Neural cell (in vitro differentiated cells): ENCODE data around the gene OMG. TPM values are rescaled to one million over a fixed set of nuclear protein-coding genes. Genes with fewer than 3 reads are reported as not detected.
"Not testable (repeated sequence)": the region's sequence is repeated elsewhere in the genome, so short reads cannot be mapped to it uniquely, and the experiment has no call there.

Experiments used
- H2AFZ ChIP-seq: fragments of 200-600, 300-800 bp; sonication (generic), shearing (Covaris generic); 2 replicates; pipeline ENCODE4 v1.6.0; 2014; ENCODE audit warnings: low read depth, mild to moderate bottlenecking, antibody characterized with exemption, low read length, moderate library complexity
- H3F3A ChIP-seq: fragments of 200-600 bp; shearing (Covaris generic); 2 replicates; pipeline ENCODE4 v1.6.1; 2016; ENCODE audit warnings: mild to moderate bottlenecking, moderate library complexity, mixed read lengths, antibody characterized with exemption, low read length; ENCODE audit not compliant: insufficient read depth, poor library complexity, severe bottlenecking
- H3K27ac ChIP-seq: fragments of 200-600, 300-800 bp; sonication (generic), shearing (Covaris generic); 2 replicates; pipeline ENCODE4 v1.5.1; 2014; ENCODE audit warnings: mild to moderate bottlenecking, low read length, moderate library complexity
- H3K27me3 ChIP-seq: fragments of 300-800, 200-600 bp; sonication (generic), shearing (Covaris generic); 2 replicates; pipeline ENCODE4 v1.6.0; 2014; ENCODE audit warnings: mild to moderate bottlenecking, low read depth, low read length, moderate library complexity; ENCODE audit not compliant: insufficient read depth
- H3K36me3 ChIP-seq: fragments of 300-800, 200-600 bp; sonication (generic), shearing (Covaris generic); 2 replicates; pipeline ENCODE4 v1.5.1; 2014; ENCODE audit warnings: mild to moderate bottlenecking, antibody characterized with exemption, low read length, moderate library complexity; ENCODE audit not compliant: insufficient read depth
- H3K4me2 ChIP-seq: fragments of 300-800, 200-600 bp; sonication (generic), shearing (Covaris generic); 2 replicates; pipeline ENCODE4 v1.6.0; 2014; ENCODE audit warnings: mild to moderate bottlenecking, low read length
- H3K4me3 ChIP-seq: fragments of 300-800, 200-600 bp; sonication (generic), shearing (Covaris generic); 2 replicates; pipeline ENCODE4 v1.5.1; 2014; ENCODE audit warnings: mild to moderate bottlenecking, low read length, moderate library complexity
- H3K79me2 ChIP-seq: fragments of 200-600 bp; shearing (Covaris generic); replicated peaks from 2 replicates; pipeline ENCODE4 v1.6.0; 2014; ENCODE audit warnings: mild to moderate bottlenecking, low read length, moderate library complexity; ENCODE audit not compliant: insufficient read depth
- H3K9ac ChIP-seq: fragments of 300-800, 200-600 bp; sonication (generic), shearing (Covaris generic); 2 replicates; pipeline ENCODE4 v1.6.1; 2016; ENCODE audit warnings: mild to moderate bottlenecking, low read length, mixed read lengths
- H3K9me2 ChIP-seq: fragments of 200-600 bp; shearing (Covaris generic); 2 replicates; pipeline ENCODE4 v1.6.1; 2016; ENCODE audit warnings: mild to moderate bottlenecking, low read length, mixed read lengths; ENCODE audit not compliant: insufficient read depth
- H3K9me3 ChIP-seq: fragments of 200-600, 300-800 bp; sonication (generic), shearing (Covaris generic); 2 replicates; pipeline ENCODE4 v1.6.1; 2016; ENCODE audit warnings: mild to moderate bottlenecking, mixed run types, low read length, moderate library complexity, mixed read lengths
- H4K20me1 ChIP-seq: fragments of 200-600 bp; shearing (Covaris generic); 2 replicates; pipeline ENCODE4 v1.6.1; 2016; ENCODE audit warnings: mild to moderate bottlenecking, mixed run types; ENCODE audit not compliant: insufficient read depth
- CTCF ChIP-seq: fragments of 450-650 bp; IDR thresholded peaks from 2 replicates; pipeline ENCODE4 v1.5.1; 2014; ENCODE audit warnings: antibody characterized with exemption, mild to moderate bottlenecking, moderate library complexity; ENCODE audit not compliant: poor library complexity, severe bottlenecking
- EP300 ChIP-seq: fragments of 450-650 bp; conservative IDR thresholded peaks from 2 replicates; pipeline ENCODE4 v1.6.1; 2014; ENCODE audit warnings: antibody characterized with exemption, mild to moderate bottlenecking, moderate library complexity; ENCODE audit not compliant: poor library complexity, severe bottlenecking
- EZH2 ChIP-seq: fragments of 200-600, 300-800 bp; shearing (Covaris generic), sonication (generic); IDR thresholded peaks from 2 replicates; pipeline ENCODE4 v1.6.1; 2014; ENCODE audit warnings: antibody characterized with exemption, low read length, borderline replicate concordance, mild to moderate bottlenecking; ENCODE audit not compliant: insufficient read depth, poor library complexity, severe bottlenecking
- MXI1 ChIP-seq: fragments of 450-650 bp; conservative IDR thresholded peaks from 2 replicates; pipeline ENCODE4 v1.6.1; 2014; ENCODE audit warnings: antibody characterized with exemption, mild to moderate bottlenecking; ENCODE audit not compliant: poor library complexity, severe bottlenecking
- POLR2AphosphoS5 ChIP-seq: IDR thresholded peaks from 2 replicates; pipeline ENCODE4 v1.6.1; 2012
- RAD21 ChIP-seq: fragments of 450-650 bp; conservative IDR thresholded peaks from 2 replicates; pipeline ENCODE4 v1.6.1; 2014; ENCODE audit warnings: antibody characterized with exemption, mild to moderate bottlenecking, moderate library complexity
- REST ChIP-seq: IDR thresholded peaks from 2 replicates; pipeline ENCODE4 v1.6.1; 2012; ENCODE audit warnings: borderline replicate concordance
- SMC3 ChIP-seq: fragments of 450-650 bp; conservative IDR thresholded peaks from 2 replicates; pipeline ENCODE4 v1.6.1; 2014; ENCODE audit warnings: antibody characterized with exemption, mild to moderate bottlenecking, moderate library complexity; ENCODE audit not compliant: poor library complexity
- TAF1 ChIP-seq: IDR thresholded peaks from 2 replicates; pipeline ENCODE4 v1.6.1; 2012; ENCODE audit warnings: low read depth
- polyA plus RNA-seq: library from polyadenylated mRNA; depleted of rRNA; stranded (reverse); fragments of >200 nt; gene quantifications from 2 replicates; pipeline ENCODE4 v1.2.3, GENCODE V29; 2014

The OMG gene
- polyA plus RNA-seq, 1 donor from 2014 or later = not detected

GRCh38 chr17:31313982-31314781 is 17.1 kb upstream of the OMG start, which contains the start of gene EVI2B:
EVI2B (minus strand) TSS chr17:31314054; CDS start chr17:31305609, 8,445 bp downstream.
- Histone ChIP-seq H3K36me3 (no peaks in the 10 kb centered on the region), H3K79me2 (no peaks in the 10 kb centered on the region), H3K9ac (no peak within 1 kb of the TSS), H3K9me2 (no peaks in the 10 kb centered on the region), H3K4me2 (no peak within 1 kb of the TSS), H3F3A (no peaks in the 10 kb centered on the region), H4K20me1 (no peaks in the 10 kb centered on the region), H2AFZ (no peak within 1 kb of the TSS), H3K27ac (no peak within 1 kb of the TSS), H3K4me3 (no peak within 1 kb of the TSS), H3K9me3 (no peaks in the 10 kb centered on the region), H3K27me3 (no peaks in the 10 kb centered on the region)
- TF ChIP-seq EZH2 (no peak), POLR2AphosphoS5 (no peak), SMC3 (no peak), MXI1 (no peak), TAF1 (no peak), REST (no peak)

GRCh38 chr17:31312223-31312622 is 15.2 kb upstream of the OMG start:
- not testable (repeated sequence) for H4K20me1 ChIP-seq, H3K79me2 ChIP-seq, H3K4me2 ChIP-seq, H2AFZ ChIP-seq, H3K36me3 ChIP-seq, H3K4me3 ChIP-seq, H3K27me3 ChIP-seq, H3K27ac ChIP-seq, H3F3A ChIP-seq, H3K9ac ChIP-seq, H3K9me2 ChIP-seq, H3K9me3 ChIP-seq

- H4K20me1 ChIP-seq = no peaks in the 10 kb centered on the region
These were observed 14.5 kb upstream of the OMG start for GRCh38 chr17:31311526-31311925.

More at GRCh38 chr17:31311526-31311925, 14.5 kb upstream of the OMG start:
- Histone ChIP-seq H3F3A (no peaks in the 10 kb centered on the region), H3K9me3 (no peaks in the 10 kb centered on the region), H3K27ac (no peak overlapping the region), H3K9ac (no peak overlapping the region), H3K36me3 (no peaks in the 10 kb centered on the region), H3K4me3 (no peak overlapping the region), H3K79me2 (no peaks in the 10 kb centered on the region), H3K4me2 (no peak overlapping the region), H3K9me2 (no peaks in the 10 kb centered on the region), H2AFZ (no peak overlapping the region), H3K27me3 (no peaks in the 10 kb centered on the region)
- TF ChIP-seq CTCF = no peak
- no peak for TF ChIP-seq SMC3
- no peak for TF ChIP-seq EZH2
- TF ChIP-seq RAD21 = no peak
- TF ChIP-seq TAF1 = no peak
- no peak for TF ChIP-seq REST
- no peak for TF ChIP-seq EP300
- no peak for TF ChIP-seq POLR2AphosphoS5
- no peak for TF ChIP-seq MXI1
